ENCODE measurements around the gene SULT1B1.

DNA sequence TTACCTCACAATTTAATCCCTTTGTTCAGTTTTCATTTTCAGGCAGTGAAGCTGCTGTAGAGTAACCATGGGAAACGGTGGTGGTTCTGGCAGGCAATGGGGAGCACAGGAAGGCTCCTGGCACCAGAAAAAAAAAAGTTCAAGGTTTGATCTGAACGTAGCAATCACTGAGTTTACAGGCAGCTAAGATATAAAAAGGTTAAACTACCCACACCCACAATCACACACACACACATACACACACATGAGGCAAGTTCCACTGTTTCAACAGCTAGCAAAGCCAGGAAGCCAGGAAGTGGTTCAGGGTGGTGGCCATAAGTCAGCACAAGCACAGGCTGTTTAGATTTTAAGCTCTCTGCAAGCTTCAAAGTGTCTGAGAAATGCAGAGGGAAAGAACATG lies at the start of gene SULT1B1:
- TF ChIP-seq, protein P1, sequence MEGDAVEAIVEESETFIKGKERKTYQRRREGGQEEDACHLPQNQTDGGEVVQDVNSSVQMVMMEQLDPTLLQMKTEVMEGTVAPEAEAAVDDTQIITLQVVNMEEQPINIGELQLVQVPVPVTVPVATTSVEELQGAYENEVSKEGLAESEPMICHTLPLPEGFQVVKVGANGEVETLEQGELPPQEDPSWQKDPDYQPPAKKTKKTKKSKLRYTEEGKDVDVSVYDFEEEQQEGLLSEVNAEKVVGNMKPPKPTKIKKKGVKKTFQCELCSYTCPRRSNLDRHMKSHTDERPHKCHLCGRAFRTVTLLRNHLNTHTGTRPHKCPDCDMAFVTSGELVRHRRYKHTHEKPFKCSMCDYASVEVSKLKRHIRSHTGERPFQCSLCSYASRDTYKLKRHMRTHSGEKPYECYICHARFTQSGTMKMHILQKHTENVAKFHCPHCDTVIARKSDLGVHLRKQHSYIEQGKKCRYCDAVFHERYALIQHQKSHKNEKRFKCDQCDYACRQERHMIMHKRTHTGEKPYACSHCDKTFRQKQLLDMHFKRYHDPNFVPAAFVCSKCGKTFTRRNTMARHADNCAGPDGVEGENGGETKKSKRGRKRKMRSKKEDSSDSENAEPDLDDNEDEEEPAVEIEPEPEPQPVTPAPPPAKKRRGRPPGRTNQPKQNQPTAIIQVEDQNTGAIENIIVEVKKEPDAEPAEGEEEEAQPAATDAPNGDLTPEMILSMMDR (IDR thresholded peaks at IDR 0.05; ENCODE audit: low read depth, low read length), result no peak
- no peak for TF ChIP-seq EZH2phosphoT487 (IDR thresholded peaks at IDR 0.05; ENCODE audit: low read depth)

All from OCI-LY3 (cell line).